Cerebellar nuclear complex (tissue), 1 donor: Measurements from ENCODE around the gene EBP.

Experiments used
- DNase-seq, 2 experiments: peaks; one replicate each; lab custom pipeline; 2025; lab: John Stamatoyannopoulos, UW

The EBP gene

DNA sequence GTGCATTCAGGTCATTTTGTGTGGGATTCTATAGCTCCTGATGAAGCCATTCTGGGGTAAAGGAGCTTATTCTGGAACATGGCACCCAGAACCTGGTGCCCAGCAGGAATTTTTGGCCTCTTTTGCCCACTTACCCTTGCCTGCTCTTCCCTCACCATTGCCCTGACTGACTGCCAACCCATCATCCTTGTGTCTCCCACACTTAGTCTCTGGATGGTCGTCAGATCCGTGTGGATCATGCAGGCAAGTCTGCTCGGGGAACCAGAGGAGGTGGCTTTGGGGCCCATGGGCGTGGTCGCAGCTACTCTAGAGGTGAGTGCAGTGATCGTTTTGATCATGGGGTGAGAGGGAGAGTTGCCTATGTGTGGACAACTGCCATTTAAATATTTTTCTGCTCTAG lies 54.5 kb downstream of the EBP start:
- no peak for DNase-seq
